Sigmoid colon (tissue), 7 donors: ENCODE data around the gene SLC4A3. TPM values are rescaled to one million over a fixed set of nuclear protein-coding genes. Genes with fewer than 3 reads are reported as not detected.

Source experiments
- DNase-seq: peaks from one replicate; pipeline ENCODE4 v3.0.0-alpha.2; 2019
- H3K27ac ChIP-seq, 4 donors: fragments of 200-600 bp; sonication (generic); one replicate each; pipeline ENCODE4 v1.5.1; 2016 to 2019; ENCODE audit warnings: mild to moderate bottlenecking in 1 of 4
- H3K27me3 ChIP-seq, 3 donors: fragments of 200-600 bp; sonication (generic); one replicate each; pipeline ENCODE4 v1.5.1; 2019; ENCODE audit warnings: mild to moderate bottlenecking in 1 of 3
- H3K36me3 ChIP-seq, 4 donors: fragments of 200-600 bp; sonication (generic); one replicate each; pipeline ENCODE4 v1.5.1; 2016 to 2019
- H3K4me1 ChIP-seq, 4 donors: fragments of 200-600 bp; sonication (generic); one replicate each; pipeline ENCODE4 v1.5.1; 2017 to 2019
- H3K4me3 ChIP-seq, 4 donors: fragments of 200-600 bp; sonication (generic); one replicate each; pipeline ENCODE4 v1.5.1; 2017 to 2019; ENCODE audit warnings: mild to moderate bottlenecking in 2 of 4, moderate library complexity in 1 of 4
- H3K9me3 ChIP-seq, 4 donors: fragments of 200-600 bp in 3 of 4; sonication (generic) in 3 of 4; one replicate each; pipeline versions ENCODE4 v1.5.1 to v1.6.1; 2013 to 2019
- CTCF ChIP-seq, 4 experiments: fragments of 450-650 bp in 3 of 4; fragments of 200-600 bp in 1 of 4; IDR thresholded peaks; one replicate each; pipeline ENCODE4 v1.5.1; 2016 to 2019; ENCODE audit warnings: antibody characterized with exemption in 4 of 4, mild to moderate bottlenecking in 3 of 4, moderate library complexity in 2 of 4
- EP300 ChIP-seq, 4 donors: sonication (generic); formaldehyde crosslinking; IDR thresholded peaks; one replicate each; pipeline ENCODE4 v1.6.1; 2017; ENCODE audit warnings: antibody characterized with exemption in 4 of 4
- POLR2A ChIP-seq, 2 donors: fragments of 450-650 bp; IDR thresholded peaks; one replicate each; pipeline ENCODE4 v1.6.1; 2016; ENCODE audit warnings: antibody characterized with exemption in 2 of 2, mild to moderate bottlenecking in 2 of 2, moderate library complexity in 2 of 2
- POLR2AphosphoS5 ChIP-seq, 4 donors: sonication (generic); formaldehyde crosslinking; IDR thresholded peaks; one replicate each; pipeline ENCODE4 v1.6.1; 2017; ENCODE audit warnings: antibody characterized with exemption in 4 of 4
- WGBS, 2 donors: extraction: QIAGEN DNeasy Blood & Tissue Kit; methylation state at CpG; one replicate each; pipeline ENCODE4 v1.1.7; 2013; 5-methylcytosine and 5-hydroxymethylcytosine counted together
- intact Hi-C: fragments of 100-400 bp; cut with DNase I; formaldehyde crosslinking; loops from one replicate; pipeline ENCODE4 v1.15.1; 2023
- polyA plus RNA-seq, 3 donors: library from polyadenylated mRNA; stranded (reverse); fragments of 200-250 nt; gene quantifications; one replicate each; pipeline ENCODE4 v1.2.3, GENCODE V29; 2013
- total RNA-seq, 4 donors: library from RNA; depleted of rRNA; stranded (reverse); fragments of >200 nt; gene quantifications; one replicate each; pipeline ENCODE4 v1.1.0, GENCODE V29; 2016
- donor health status: healthy with polysubstance abuse.
- donor health status: Bipolar disorder and iron deficiency.
- donor health status: healthy.

Gene SLC4A3
- total and polyA plus RNA-seq, 7 donors: under 0.01 to 5.0 (median 1.0) TPM

DNA sequence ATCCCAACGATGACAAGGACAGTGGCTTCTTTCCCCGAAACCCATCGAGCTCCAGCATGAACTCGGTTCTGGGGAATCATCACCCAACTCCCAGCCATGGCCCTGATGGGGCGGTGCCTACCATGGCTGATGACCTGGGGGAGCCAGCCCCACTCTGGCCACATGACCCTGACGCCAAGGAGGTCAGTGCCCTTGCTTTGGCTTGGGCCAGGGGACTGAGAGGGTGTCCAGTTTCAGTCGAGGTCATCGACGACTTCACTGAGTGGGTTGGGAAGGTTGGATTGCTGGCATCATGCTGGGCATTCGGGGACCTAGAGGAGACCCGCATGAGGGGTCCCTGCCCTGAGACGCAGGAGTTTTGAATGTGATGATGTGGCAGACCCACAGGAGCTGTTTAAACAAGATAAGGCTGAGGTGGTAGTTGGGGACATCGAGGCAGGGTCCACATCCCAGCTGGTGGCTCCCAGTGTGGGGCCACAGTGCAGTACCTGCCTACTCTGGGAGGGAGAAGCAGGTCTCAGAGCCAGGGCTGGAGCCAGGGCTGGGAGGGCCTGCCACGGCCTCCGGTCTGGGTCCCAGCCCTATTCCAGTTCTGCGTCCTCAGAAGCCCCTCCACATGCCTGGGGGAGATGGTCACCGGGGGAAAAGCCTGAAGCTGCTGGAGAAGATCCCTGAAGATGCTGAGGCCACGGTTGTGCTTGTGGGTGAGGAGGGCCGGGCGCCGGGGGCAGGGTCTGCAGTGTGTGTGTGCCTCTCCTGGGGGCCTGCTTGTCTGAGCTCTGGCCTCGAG, 6.0 kb downstream of the SLC4A3 start:
- intact Hi-C loops: no loop called here
- H3K27ac ChIP-seq: no peak overlapping the region

GRCh38 chr2:219634171-219634940, 6.9 kb downstream of the SLC4A3 start:
- Histone ChIP-seq H3K27me3 (no peaks in the 10 kb centered on the region), H3K9me3 (no peaks in the 10 kb centered on the region), H3K4me1 (no peaks in the 10 kb centered on the region), H3K36me3 (no peaks in the 10 kb centered on the region), H3K4me3 (no peak overlapping the region), H3K27ac (no peak overlapping the region)
- no peak for TF ChIP-seq EP300 (IDR thresholded peaks at IDR 0.05)
- no peak for TF ChIP-seq POLR2A (IDR thresholded peaks at IDR 0.05)
- no peak for TF ChIP-seq CTCF (IDR thresholded peaks at IDR 0.05)
- TF ChIP-seq POLR2AphosphoS5 (IDR thresholded peaks at IDR 0.05): no peak
- 84 to 92% methylated on average over 15 of the region's 15 CpGs for WGBS, 2 donors
- DNase-seq: no peak
- intact Hi-C loops: no loop called here

More for the DNA sequence above, 6.0 kb downstream of the SLC4A3 start:
- Histone ChIP-seq H3K4me3 (no peak overlapping the region), H3K9me3 (no peaks in the 10 kb centered on the region), H3K36me3 (no peaks in the 10 kb centered on the region), H3K4me1 (peaks cover 0 to under 1% (median 0%) of the 10 kb centered on the region in 4 donors), H3K27me3 (no peaks in the 10 kb centered on the region)
- WGBS, 2 donors: 85 to 90% methylated on average over 22 of the region's 22 CpGs
- TF ChIP-seq POLR2AphosphoS5 (IDR thresholded peaks at IDR 0.05) (no peak), POLR2A (IDR thresholded peaks at IDR 0.05) (no peak), EP300 (IDR thresholded peaks at IDR 0.05) (no peak), CTCF (IDR thresholded peaks at IDR 0.05) (no peak)
- DNase-seq: no peak

GRCh38 chr2:219634951-219635751, 7.7 kb downstream of the SLC4A3 start:
- Histone ChIP-seq H3K36me3 (no peaks in the 10 kb centered on the region), H3K27me3 (no peaks in the 10 kb centered on the region), H3K4me3 (no peak overlapping the region), H3K4me1 (no peaks in the 10 kb centered on the region), H3K27ac (no peak overlapping the region), H3K9me3 (no peaks in the 10 kb centered on the region)
- peak; percentile 46 for DNase-seq
- no peak for TF ChIP-seq POLR2AphosphoS5 (IDR thresholded peaks at IDR 0.05)
- no peak for TF ChIP-seq POLR2A (IDR thresholded peaks at IDR 0.05)
- no peak for TF ChIP-seq CTCF (IDR thresholded peaks at IDR 0.05)
- TF ChIP-seq EP300 (IDR thresholded peaks at IDR 0.05): no peak
- intact Hi-C loops: no loop called here
- WGBS, 2 donors: 83 to 90% methylated on average over 22 of the region's 22 CpGs

GRCh38 chr2:219636144-219636915, 8.9 kb downstream of the SLC4A3 start:
- Histone ChIP-seq H3K27me3 (no peaks in the 10 kb centered on the region), H3K9me3 (no peaks in the 10 kb centered on the region), H3K4me3 (no peak overlapping the region), H3K36me3 (no peaks in the 10 kb centered on the region), H3K27ac (no peak overlapping the region), H3K4me1 (no peaks in the 10 kb centered on the region)
- 82 to 89% methylated on average over 24 of the region's 24 CpGs for WGBS, 2 donors
- no peak for TF ChIP-seq POLR2A (IDR thresholded peaks at IDR 0.05)
- TF ChIP-seq POLR2AphosphoS5 (IDR thresholded peaks at IDR 0.05): no peak
- no peak for TF ChIP-seq CTCF (IDR thresholded peaks at IDR 0.05)
- no peak for TF ChIP-seq EP300 (IDR thresholded peaks at IDR 0.05)
- intact Hi-C loops: no loop called here
- peak; percentile 53 for DNase-seq
